ENCODE results near the gene TMEM87A.
"Not testable (repeated sequence)": the region's sequence is repeated elsewhere in the genome, so short reads cannot be mapped to it uniquely, and the experiment has no call there.

Gene TMEM87A, protein sequence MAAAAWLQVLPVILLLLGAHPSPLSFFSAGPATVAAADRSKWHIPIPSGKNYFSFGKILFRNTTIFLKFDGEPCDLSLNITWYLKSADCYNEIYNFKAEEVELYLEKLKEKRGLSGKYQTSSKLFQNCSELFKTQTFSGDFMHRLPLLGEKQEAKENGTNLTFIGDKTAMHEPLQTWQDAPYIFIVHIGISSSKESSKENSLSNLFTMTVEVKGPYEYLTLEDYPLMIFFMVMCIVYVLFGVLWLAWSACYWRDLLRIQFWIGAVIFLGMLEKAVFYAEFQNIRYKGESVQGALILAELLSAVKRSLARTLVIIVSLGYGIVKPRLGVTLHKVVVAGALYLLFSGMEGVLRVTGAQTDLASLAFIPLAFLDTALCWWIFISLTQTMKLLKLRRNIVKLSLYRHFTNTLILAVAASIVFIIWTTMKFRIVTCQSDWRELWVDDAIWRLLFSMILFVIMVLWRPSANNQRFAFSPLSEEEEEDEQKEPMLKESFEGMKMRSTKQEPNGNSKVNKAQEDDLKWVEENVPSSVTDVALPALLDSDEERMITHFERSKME

DNA sequence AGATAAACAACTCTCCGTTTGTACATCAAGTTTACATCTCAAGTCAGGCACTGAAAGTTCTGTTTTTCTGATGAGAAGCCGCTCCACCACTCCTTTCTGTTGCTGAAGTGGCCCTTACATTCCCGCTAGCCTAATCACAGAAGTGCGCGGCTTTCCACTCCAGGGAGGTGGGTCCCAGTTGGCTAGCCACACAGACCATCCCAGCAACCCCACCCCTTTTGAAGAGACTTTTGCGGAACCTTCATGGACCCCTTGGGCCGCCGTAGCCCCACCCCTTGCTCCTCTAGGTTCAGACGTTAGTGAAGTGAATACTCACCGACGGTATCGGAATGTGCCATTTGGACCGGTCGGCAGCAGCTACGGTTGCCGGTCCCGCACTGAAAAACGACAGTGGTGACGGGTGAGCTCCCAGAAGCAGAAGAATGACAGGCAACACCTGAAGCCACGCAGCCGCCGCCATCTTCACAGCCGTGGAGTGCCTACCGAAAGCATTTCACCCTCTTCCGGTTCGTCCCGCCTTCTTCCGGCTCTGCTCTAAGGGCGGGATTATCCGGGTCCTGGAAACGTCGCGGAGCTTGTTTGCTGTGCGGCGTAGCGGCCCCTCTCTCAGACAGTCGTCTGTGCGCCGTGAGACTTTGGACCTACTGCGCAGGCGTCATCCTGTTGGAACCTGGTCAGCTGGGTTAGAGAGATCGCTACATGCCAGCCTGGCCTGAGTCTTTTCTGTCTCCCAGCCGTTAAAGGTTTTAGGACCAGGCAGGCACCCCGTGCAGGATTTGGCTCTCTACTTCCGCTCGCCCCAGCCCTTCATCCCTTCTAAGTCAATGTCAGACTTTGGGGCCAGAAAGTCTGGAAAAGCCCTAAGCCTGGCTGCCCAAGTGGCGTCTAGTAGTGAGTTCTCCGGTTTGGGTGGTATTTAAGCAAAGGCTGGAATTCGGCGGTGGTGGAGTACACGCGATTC is at the start of gene TMEM87A, which contains the start of gene GANC:
TMEM87A (minus strand) TSS at position 495 of the 961 bp plus-strand sequence; CDS start at position 460, 35 bp downstream.
GANC (plus strand) TSS at position 263 of the 961 bp plus-strand sequence. CDS start 1,281 bp downstream, outside the sequence.
- peak; percentile 93 for DNase-seq (ENCODE audit: low read depth)

DNA sequence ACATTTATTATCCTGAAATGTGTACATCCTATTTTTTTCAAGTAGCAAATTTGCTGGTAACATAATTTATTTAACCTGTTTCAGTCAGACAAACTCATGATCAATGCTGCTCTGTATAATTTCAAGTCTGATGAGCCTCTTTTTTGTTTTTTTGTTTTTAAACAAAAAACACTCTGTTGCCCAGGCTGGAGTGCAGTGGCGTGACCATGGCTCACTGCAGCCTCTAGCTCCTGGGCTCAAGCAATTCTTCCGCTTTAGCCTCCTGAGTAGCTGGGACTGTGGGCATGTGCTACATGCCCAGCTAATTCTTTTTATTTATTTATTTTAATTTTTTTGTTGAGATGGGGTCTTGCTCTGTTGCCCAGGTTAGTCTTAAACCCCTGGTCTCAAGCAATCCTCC is 46.0 kb upstream of the TMEM87A start:
- no peak for DNase-seq (ENCODE audit: low read depth)

DNA sequence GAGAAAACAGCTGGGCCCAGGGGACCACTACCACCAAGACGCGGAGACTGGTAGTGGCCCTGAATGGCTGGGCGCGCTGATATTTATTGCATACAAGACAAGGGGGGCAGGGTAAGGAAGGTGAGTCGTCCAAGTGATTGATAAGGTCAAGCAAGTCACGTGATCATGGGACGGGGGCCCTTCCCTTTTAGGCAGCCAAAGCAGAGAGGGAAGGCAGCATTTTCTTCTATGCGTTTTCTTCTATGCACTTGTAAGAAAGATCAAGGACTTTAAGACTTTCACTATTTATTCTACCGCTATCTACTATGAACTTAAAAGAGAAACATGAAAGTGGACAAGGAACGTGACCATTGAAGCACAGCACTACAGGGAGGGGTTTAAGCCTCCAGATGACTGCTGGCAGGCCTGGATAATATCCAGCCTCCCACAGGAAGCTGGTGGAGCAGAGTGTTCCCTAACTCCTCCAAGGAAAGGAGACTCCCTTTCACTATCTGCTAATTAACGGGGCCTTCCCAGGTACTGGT is 43.1 kb upstream of the TMEM87A start:
- not testable (repeated sequence) for DNase-seq (ENCODE audit: low read depth)

DNA sequence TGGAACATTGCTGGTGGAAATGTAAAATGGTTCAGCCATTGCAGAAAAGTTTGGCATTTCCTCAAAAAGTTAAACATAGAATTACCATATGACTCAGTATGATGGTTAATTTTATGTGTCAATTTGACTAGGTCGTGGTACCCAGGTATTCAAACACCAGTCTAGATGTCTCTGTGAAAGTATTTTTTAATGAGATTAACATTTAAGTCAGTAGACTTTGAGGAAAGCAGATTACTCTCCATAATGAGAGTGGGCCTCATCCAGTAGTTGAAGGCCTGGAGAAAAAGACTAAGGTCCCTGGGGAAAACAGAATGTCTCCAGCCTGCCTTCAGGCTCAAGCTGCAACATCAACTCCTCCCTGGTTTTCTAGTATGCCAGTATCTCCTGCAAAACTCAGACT is 42.3 kb upstream of the TMEM87A start:
- DNase-seq (ENCODE audit: low read depth) = no peak

DNA sequence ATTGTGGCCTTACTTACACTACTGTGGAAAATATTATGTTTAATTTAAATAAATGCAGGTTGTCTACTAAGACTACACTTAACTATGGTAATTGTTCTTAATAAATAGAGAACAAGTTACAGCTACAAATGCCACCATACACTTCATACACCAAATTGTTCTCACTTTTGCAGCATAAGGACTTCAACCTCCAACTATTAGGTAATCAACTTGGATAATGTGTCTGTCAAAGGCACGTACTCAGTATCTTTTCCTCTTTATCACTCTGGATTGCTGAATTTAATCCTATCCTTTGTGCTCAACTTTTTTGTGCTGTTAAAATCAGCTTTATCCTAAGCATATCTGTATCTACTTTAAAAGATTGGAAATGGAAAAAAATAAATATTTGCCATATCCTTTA is 41.6 kb upstream of the TMEM87A start:
- DNase-seq (ENCODE audit: low read depth) = no peak

DNA sequence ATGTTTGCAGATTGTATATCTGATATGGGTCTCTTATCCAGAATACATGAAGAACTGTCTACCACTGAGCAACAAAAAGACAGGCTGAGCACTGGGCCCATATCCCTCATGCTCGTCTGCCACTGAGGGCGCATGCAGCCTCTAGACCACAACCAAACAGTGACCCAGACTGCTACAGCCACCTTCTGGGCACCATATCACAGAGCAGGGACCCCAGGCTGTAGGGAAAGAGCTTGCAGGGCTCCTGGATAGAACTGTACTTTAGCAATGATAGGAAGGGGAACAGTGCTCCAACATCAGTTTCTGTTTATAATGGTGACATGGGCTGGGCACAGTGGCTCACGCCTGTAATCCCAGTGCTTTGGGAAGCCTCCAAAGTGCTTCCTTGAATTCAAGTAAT is 40.2 kb upstream of the TMEM87A start:
- DNase-seq (ENCODE audit: low read depth) = no peak

DNA sequence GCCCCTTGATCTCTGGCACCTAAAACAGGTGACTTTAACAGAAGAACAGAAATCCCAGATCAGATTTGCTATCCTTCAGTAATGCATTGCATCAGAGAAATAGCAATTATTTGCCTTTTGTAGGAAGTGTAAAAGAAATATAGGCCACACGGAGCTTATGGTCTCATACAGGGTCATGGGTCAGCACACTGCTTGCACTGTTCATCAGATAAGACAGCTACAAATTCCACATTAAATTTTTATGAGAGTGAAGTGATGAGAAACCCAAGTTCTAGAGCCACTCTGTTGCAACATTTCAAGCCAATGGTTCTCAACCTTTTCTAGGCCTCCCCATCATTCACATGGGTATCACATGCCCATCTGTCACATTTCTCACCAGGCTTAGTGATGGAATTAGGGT is 33.4 kb upstream of the TMEM87A start:
- no peak for DNase-seq (ENCODE audit: low read depth)

DNA sequence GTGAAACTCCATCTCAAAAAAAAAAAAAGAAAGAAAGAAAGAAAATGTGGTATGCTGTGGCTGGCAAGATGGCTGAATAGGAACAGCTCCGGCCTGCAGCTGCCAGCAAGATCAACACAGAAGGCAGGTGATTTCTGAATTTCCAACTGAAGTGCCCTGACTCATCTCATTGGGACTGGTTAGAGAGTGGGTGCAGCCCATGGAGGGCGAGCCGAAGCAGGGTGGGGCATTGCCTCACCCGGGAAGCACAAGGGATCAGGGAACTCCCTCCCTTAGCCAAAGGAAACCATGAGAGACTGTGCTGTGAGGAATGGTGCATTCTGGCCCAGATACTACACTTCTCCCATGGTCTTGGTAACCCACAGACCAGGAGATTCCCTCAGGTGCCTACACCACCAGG is 27.8 kb upstream of the TMEM87A start:
- DNase-seq (ENCODE audit: low read depth) = not testable (repeated sequence)

DNA sequence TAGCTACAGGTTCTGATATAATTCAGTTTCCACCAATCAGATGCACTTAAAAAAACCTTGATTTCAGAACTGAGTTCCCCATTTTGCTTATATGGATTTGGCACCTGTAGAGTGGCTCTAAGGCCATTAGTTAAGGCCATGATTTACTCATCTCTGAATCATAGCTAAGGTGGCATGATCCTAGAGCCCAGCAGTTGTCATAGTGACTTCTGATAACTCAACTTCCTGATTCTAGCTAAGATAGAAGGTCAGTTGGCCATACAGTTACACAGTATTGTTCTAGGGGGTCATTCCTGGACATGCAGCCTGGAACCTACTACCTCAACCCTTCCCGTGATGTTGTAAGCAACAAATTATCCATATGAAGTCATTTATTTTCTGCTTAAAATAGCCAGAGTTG is 15.9 kb upstream of the TMEM87A start:
- no peak for DNase-seq (ENCODE audit: low read depth)

DNA sequence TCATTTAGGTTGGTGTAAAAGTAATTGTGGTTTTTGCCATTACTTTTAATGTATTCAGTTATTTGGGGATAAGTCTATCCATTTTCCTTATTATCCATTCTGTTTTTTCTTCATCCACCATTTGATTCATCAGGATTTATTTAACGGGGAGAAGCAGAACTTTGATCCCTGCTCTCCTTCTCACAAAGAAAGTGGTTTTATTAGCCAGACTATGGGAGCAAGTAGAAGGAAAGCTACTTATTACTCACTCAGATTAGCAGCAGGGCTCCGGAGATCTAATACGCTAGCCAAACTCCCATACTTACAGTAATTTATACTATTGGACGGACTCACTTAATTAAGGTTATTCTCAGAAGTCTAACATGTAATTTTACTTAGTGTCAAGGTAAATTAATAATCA is 14.7 kb upstream of the TMEM87A start:
- no peak for DNase-seq (ENCODE audit: low read depth)

DNA sequence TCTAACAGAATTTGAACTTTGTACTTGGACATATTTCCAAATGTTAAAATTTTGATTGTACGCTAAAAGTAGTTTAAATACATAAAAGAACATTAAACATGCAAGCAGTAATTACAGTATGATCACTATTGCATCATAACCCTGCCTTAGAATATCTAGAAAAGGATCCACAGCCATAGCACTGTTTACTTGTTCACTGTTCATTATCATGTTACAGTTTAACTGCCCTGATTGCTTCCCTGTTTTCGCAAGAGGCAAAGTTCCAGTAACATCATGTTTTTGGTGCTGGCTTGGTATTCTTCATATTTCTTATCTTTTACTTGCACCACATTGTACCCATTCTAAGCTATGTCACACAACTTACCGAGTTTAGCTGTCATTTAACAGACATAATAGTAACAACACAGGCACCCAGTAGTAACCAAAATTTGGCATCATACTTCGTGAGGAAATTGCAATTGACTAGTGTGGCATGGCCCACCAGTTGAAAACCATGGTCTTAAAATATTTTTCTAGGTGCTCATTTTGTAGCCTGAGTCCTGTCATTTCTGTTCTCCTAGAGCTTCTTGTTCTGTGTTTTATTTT is 13.3 kb upstream of the TMEM87A start:
- no peak for DNase-seq (ENCODE audit: low read depth)

DNA sequence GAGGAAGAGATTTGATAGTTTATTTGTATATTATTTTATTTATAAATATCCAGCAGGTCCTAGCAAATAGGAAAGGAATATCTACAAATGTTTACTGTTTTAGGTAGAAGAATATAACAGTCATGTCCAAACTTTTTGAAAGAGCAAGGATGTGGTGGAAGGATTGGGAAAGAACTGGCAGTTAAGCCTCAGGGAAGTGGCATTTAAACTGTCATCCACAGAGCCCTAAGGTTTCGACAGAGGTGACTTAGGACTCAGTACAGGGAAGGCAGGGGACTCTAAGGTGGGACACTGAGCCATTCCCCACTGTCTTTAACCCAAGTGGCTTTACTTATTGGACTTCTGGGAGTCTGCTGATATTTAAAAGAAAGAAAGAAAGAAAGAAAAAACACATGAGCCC is 11.8 kb upstream of the TMEM87A start:
- no peak for DNase-seq (ENCODE audit: low read depth)

DNA sequence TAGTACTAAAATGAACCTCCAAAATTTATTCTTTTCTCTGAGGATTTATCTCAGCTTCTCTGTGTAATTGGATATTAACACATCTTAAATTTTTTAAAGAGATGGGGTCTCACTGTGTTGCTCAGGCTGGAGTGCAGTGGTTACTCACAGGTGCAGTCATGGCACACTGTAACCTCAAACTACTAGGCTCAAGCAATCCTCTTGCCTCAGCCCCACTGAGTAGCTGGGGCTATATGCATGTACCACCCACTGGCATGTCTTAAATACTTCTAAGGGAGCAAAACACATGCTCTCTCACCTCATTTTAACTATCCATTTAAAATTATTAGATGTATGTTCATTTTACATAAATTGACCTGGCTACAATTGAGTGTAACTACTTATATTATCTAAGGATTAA is 11.3 kb upstream of the TMEM87A start:
- no peak for DNase-seq (ENCODE audit: low read depth)

DNA sequence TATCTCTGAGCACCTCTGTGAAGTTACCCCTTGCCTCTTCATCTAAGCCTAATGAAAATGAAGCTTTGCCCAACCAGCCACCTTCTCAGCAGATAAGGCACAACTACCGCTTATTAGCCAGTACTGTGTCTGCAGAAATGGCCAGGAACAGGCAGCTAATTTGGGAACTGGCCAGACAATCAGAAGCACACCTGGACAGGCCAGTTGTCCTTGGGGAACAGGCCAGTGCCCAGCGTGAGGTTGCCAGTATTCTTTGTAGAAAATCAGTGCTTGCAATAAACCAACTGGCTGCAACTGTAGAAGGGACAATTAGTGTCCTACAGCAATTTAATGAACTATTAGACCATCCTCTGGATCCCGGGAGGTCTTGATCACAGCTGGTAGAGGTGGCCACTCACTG is 10.4 kb upstream of the TMEM87A start:
- no peak for DNase-seq (ENCODE audit: low read depth)

DNA sequence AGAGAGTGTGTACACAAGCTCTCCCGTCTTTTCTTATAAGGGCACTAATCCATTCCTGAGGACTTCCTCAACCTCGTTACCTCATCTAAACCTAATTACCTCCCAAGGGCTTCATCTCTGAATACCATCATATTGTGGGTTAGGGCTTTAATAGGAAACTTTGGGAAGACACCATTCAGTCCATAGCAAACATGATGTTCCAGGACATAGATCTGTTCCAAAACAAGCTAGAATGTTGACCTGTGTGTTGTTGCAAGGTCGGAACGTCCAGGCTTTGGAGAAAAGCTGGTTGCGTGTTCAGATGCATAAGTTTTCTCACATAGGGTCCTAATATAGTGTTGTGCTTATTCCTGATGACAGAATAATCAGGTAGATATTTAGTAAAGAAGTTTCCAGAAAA is 9.7 kb upstream of the TMEM87A start:
- DNase-seq (ENCODE audit: low read depth) = no peak

DNA sequence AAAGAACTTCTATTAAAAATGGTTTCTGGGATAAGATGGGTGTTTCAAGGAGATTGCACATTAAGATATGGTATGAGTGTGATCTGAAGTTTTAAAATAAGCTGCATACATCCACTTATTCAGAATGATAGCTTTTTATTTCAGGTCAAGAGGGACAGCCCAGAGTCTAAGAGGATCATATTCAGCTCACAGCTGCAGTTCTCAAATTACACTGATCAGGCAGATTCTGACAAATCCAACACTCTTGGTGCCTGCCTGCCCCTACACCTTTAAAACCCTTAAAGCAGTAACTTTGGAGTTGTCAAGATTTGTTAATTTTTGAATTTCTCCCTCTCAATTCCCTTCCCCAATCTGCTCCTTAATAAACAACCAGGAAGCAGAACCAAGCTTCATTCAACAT is 9.1 kb upstream of the TMEM87A start:
- DNase-seq (ENCODE audit: low read depth) = no peak

DNA sequence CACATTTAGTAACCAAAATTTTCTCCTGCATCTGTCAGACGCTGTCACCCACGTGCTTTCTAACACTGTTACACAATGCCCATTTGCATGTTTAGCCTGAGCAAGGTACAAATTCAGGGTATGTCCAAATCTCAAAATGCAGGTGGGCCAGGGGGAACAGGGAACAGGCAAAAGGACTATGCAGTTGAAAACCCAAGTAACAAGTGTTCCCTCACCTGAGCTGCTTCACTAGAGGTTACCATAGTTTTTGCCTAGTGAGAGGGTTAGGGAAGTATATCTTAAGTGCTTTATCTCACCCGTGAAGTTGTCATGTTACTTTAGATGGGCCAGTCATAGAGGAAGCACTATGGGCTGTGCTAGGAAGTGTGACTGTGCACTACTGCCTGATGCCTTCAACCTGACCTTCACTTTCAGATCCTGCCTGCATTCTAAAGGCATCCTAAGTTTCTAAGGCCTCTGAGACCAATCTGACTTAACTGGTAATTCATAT is 6.0 kb upstream of the TMEM87A start:
- DNase-seq (ENCODE audit: low read depth) = no peak

DNA sequence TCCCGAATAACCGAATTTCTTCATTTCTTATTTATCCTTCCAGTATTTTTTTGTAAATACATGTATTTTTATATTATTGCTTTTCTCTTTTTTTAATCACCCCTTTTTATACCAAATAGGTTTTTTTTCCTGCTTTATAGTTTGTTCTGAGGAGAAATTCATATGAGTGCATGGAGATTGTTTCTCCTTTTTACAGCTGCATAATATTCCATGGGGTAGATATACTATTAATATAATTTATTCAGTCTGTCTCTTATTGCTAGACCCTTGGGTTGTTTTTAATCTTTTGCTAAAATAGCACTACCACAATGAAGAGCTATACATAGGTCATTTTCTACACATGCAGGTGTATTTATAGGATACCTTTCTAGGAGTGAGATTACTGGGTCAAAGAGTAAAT is 3.5 kb upstream of the TMEM87A start:
- DNase-seq (ENCODE audit: low read depth) = no peak

DNA sequence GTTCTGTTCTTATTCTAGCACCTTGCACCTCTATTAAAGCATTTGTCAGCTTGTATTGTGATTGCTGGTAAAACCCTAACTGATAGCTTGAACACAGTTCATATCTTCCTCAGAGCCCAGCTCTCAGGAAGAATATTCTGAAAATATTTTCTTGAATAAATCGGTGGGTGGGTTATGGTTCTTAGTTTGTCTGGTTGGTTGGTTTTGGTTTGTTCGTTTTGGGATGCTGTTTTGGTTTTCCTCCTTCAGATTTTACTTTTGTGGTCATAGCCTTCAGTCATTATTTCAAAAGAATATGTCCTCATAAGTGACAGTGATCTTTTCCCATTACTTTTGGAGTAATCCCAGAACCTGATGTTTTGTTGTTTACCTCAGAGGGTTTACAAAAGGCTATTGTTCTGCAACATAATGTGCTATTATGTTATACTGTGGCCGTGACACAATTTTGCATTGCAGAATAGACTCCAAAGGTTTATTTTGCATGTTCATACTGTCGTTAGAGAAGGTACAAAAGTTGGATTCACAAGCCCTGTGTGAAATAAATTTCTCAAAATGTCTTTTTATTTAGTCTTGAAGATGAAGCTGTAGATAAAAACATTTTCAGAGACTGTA is 2.7 kb upstream of the TMEM87A start:
- no peak for DNase-seq (ENCODE audit: low read depth)

DNA sequence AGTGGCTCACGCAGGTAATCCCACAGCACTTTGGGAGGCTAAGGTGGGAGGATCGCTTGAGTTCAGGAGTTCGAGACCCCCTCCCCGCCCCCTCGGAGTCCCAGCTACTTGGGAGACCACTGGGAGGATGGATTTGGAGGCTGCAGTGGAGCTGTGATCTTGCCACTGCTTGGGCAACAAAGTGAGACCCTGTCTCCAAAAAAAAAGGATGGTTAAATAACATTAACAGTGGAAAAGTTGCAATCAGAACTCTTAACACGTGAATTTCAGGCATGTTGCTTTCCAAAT is 1.4 kb upstream of the TMEM87A start:
- no peak for DNase-seq (ENCODE audit: low read depth)

DNA sequence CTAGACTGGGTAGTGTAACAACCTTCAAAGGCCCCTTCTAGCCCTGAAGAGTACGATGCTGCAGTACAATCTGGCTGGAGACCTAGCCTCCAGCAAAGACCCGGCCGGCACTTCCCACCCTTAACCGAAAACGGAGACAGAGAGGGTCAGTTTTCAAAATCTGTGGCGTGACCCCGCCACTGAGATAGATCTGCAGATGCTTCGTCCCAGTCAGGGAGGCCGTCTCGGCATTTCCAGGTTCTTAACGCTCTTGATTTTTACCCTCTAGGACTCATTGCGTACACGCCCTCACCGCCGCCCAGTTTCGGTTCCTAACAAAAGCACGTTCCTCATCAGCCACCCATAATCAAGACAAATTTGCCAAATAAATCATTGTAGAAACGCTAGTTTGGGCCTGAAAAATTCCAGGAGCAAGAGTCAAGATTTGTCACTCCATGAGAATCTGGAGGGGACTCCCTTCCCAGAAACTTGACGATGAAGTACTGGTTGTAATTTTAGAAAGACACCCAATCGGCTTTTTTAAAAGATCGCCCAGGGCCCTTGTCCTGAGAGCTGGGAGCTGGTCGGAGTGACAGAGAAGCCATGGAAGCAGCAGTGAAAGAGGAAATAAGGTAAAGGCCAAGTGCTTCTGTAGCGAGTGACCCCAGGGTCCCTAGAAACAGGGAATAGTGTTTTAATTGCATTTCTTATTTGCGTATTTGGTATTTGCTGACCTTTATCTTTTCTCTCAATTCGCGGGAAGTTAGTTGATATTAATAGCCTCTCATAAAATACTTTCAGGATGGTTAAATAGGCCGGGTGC is 868 bp upstream of the TMEM87A start:
- peak; percentile 46 for DNase-seq (ENCODE audit: low read depth)
